GM12878 (cell line): ENCODE measurements around the gene ASTN1.

Source experiments
- JUNB ChIP-seq: IDR thresholded peaks from 2 replicates; pipeline ENCODE4 v1.6.1; 2016; ENCODE audit warnings: antibody characterized with exemption, mild to moderate bottlenecking
- POLR2AphosphoS5 ChIP-seq: IDR thresholded peaks from 2 replicates; pipeline ENCODE4 v1.6.1; 2011; ENCODE audit warnings: mild to moderate bottlenecking, low read length, inconsistent platforms
- REST ChIP-seq: IDR thresholded peaks from 2 replicates; pipeline ENCODE4 v1.6.1; 2012; ENCODE audit warnings: mild to moderate bottlenecking, low read depth, low read length
- ZNF207 ChIP-seq: fragments of 450-650 bp; IDR thresholded peaks from 2 replicates; pipeline ENCODE4 v1.6.1; 2014; ENCODE audit warnings: antibody characterized with exemption, mild to moderate bottlenecking, borderline replicate concordance

DNA sequence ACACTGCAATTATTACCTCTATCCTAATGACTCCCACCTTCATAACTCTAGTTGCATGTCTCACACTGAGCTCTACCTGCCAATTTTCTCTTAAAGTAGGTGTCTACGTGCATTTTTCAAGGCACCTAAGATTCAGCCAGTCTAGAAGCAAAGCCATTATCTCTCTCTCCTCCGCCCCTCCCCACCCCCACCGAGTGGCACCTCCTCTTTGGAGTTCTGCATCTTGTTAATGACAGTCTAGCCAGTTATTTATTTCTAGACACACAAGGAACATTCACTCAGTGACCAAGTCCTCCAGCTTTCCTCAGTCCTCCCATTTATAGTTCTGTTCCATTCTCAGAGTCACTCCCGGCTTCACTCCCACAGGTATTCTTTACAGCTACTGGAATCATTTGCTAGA, 47.6 kb downstream of the ASTN1 start:
- TF ChIP-seq REST = no peak
- TF ChIP-seq ZNF207 = no peak
- no peak for TF ChIP-seq POLR2AphosphoS5
- TF ChIP-seq JUNB = no peak
